ENCODE results near the gene TAF11L2.

TAF11L2 gene

DNA sequence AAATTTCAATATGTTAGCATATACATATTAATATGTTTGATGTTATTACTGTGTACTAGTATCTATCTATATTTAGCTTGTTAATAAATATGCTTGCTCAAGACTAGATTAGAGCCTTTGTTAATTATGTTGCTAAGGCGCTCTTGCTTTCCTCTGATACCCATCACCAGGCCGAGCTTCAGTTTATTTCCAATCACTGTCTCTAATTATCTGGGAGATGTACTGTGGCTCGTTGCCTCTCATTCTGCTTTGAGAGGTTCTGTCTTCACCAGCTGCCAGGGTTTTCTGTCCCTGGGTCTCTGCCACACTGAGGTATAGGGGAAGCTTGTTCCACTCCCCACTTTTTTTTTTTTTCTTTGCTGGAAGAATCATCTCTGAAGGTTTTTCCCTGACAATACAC, 21.0 kb upstream of the TAF11L2 start:
- TF ChIP-seq EZH2 (IDR thresholded peaks at IDR 0.05; ENCODE audit: borderline replicate concordance, low read length): no peak
- TF ChIP-seq, protein P1, sequence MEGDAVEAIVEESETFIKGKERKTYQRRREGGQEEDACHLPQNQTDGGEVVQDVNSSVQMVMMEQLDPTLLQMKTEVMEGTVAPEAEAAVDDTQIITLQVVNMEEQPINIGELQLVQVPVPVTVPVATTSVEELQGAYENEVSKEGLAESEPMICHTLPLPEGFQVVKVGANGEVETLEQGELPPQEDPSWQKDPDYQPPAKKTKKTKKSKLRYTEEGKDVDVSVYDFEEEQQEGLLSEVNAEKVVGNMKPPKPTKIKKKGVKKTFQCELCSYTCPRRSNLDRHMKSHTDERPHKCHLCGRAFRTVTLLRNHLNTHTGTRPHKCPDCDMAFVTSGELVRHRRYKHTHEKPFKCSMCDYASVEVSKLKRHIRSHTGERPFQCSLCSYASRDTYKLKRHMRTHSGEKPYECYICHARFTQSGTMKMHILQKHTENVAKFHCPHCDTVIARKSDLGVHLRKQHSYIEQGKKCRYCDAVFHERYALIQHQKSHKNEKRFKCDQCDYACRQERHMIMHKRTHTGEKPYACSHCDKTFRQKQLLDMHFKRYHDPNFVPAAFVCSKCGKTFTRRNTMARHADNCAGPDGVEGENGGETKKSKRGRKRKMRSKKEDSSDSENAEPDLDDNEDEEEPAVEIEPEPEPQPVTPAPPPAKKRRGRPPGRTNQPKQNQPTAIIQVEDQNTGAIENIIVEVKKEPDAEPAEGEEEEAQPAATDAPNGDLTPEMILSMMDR (IDR thresholded peaks at IDR 0.05; ENCODE audit: low read length): no peak
- Histone ChIP-seq H3K4me3 (ENCODE audit: low read depth, low read length, poor library complexity, severe bottlenecking) (no peak overlapping the region), H3K9me2 (ENCODE audit: low read depth, low read length) (no peaks in the 10 kb centered on the region), H4K20me1 (ENCODE audit: insufficient read depth, low read length) (no peaks in the 10 kb centered on the region), H3F3A (ENCODE audit: insufficient read depth, low read length) (no peaks in the 10 kb centered on the region), H3K27ac (ENCODE audit: low read depth, low read length, poor library complexity, severe bottlenecking) (no peak overlapping the region), H3K79me2 (ENCODE audit: insufficient read depth, low read length) (no peaks in the 10 kb centered on the region), H3K4me2 (ENCODE audit: low read length) (no peak overlapping the region), H2AFZ (ENCODE audit: low read length) (no peak overlapping the region), H3K4me1 (ENCODE audit: insufficient read depth, low read length, severe bottlenecking) (no peaks in the 10 kb centered on the region), H3K36me3 (ENCODE audit: insufficient read depth, low read length) (no peaks in the 10 kb centered on the region), H3K27me3 (ENCODE audit: insufficient read depth, low read length) (no peaks in the 10 kb centered on the region), H3K9ac (ENCODE audit: low read length) (no peak overlapping the region), H3K9me3 (ENCODE audit: low read length) (no peaks in the 10 kb centered on the region)

DNA sequence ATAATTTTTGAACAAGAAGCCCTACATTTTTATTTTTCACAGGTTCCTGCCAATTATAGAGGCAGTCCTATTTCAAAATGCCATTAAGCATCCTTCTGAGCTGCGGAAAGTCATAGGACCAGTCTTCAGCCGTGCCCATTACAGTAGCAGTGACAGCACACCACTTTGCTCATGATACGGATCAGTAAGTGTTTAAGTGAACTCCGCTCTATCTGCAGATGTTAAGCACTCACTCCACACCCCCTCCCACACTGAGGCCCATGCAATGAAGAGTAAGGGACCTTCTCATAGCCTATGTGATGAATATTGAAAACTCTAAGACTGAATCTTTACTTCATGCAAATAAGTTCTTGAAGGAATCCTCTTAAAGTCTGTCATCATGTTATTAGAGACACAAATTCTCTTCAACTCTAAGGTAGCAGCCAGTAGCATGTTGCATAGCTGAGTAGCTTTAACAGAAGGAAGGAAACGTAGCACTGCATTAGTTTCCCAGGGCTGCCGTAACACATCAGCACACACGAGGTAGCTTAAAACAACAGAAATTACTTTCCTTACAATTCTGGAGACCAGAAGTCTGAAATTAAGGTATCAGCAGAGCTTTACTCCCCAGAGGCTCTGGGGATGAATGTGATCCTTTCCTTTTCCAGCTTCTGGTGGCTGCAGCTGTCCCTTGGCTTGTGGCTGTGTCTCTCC, 20.3 kb upstream of the TAF11L2 start:
- Histone ChIP-seq H3K27ac (ENCODE audit: low read depth, low read length, poor library complexity, severe bottlenecking) (no peak overlapping the region), H3K4me3 (ENCODE audit: low read depth, low read length, poor library complexity, severe bottlenecking) (no peak overlapping the region), H3K9me2 (ENCODE audit: low read depth, low read length) (no peaks in the 10 kb centered on the region), H4K20me1 (ENCODE audit: insufficient read depth, low read length) (no peaks in the 10 kb centered on the region), H3K9ac (ENCODE audit: low read length) (no peak overlapping the region), H3K36me3 (ENCODE audit: insufficient read depth, low read length) (no peaks in the 10 kb centered on the region), H2AFZ (ENCODE audit: low read length) (no peak overlapping the region), H3K9me3 (ENCODE audit: low read length) (no peaks in the 10 kb centered on the region), H3K79me2 (ENCODE audit: insufficient read depth, low read length) (no peaks in the 10 kb centered on the region), H3K27me3 (ENCODE audit: insufficient read depth, low read length) (no peaks in the 10 kb centered on the region), H3K4me2 (ENCODE audit: low read length) (no peak overlapping the region), H3K4me1 (ENCODE audit: insufficient read depth, low read length, severe bottlenecking) (no peaks in the 10 kb centered on the region), H3F3A (ENCODE audit: insufficient read depth, low read length) (no peaks in the 10 kb centered on the region)
- TF ChIP-seq, protein P1 (IDR thresholded peaks at IDR 0.05; ENCODE audit: low read length): no peak
- TF ChIP-seq EZH2 (IDR thresholded peaks at IDR 0.05; ENCODE audit: borderline replicate concordance, low read length): no peak

GRCh38 chr5:17481378-17481777, 16.7 kb upstream of the TAF11L2 start:
- no peaks in the 10 kb centered on the region for H3K79me2 ChIP-seq (ENCODE audit: insufficient read depth, low read length)
- H3F3A ChIP-seq (ENCODE audit: insufficient read depth, low read length): no peaks in the 10 kb centered on the region
- H2AFZ ChIP-seq (ENCODE audit: low read length): no peak overlapping the region
- H3K27ac ChIP-seq (ENCODE audit: low read depth, low read length, poor library complexity, severe bottlenecking): no peak overlapping the region
- H3K9me2 ChIP-seq (ENCODE audit: low read depth, low read length): no peaks in the 10 kb centered on the region
- H3K4me3 ChIP-seq (ENCODE audit: low read depth, low read length, poor library complexity, severe bottlenecking): no peak overlapping the region
- H3K36me3 ChIP-seq (ENCODE audit: insufficient read depth, low read length): no peaks in the 10 kb centered on the region
- no peaks in the 10 kb centered on the region for H3K4me1 ChIP-seq (ENCODE audit: insufficient read depth, low read length, severe bottlenecking)
- H3K4me2 ChIP-seq (ENCODE audit: low read length): no peak overlapping the region
- no peaks in the 10 kb centered on the region for H3K9me3 ChIP-seq (ENCODE audit: low read length)
- TF ChIP-seq, protein P1 (IDR thresholded peaks at IDR 0.05; ENCODE audit: low read length): no peak
- TF ChIP-seq EZH2 (IDR thresholded peaks at IDR 0.05; ENCODE audit: borderline replicate concordance, low read length): no peak
- H4K20me1 ChIP-seq (ENCODE audit: insufficient read depth, low read length): no peaks in the 10 kb centered on the region
- H3K9ac ChIP-seq (ENCODE audit: low read length): no peak overlapping the region
- no peaks in the 10 kb centered on the region for H3K27me3 ChIP-seq (ENCODE audit: insufficient read depth, low read length)
